Kidney epithelial cell (primary cell): Measurements from ENCODE around the gene MSX1. TPM values are rescaled to one million over a fixed set of nuclear protein-coding genes. Genes with fewer than 3 reads are reported as not detected.

ENCODE experiments used
- DNase-seq: peaks from one replicate; pipeline ENCODE4 v3.0.0-alpha.2; 2010; ENCODE audit warnings: low read depth
- H3K27me3 ChIP-seq: 2 replicates; pipeline ENCODE4 v1.6.0; 2011; ENCODE audit warnings: low read length; ENCODE audit not compliant: control insufficient read depth, insufficient read depth
- H3K36me3 ChIP-seq: 2 replicates; pipeline ENCODE4 v1.5.1; 2011; ENCODE audit warnings: low read length; ENCODE audit not compliant: control insufficient read depth, insufficient read depth
- H3K4me3 ChIP-seq: 2 replicates; pipeline ENCODE4 v1.5.1; 2011; ENCODE audit warnings: low read depth, mild to moderate bottlenecking, control low read depth, low read length
- total RNA-seq: library from RNA; depleted of rRNA; stranded (reverse); fragments of >200 nt; gene quantifications from 2 replicates; pipeline ENCODE4 v1.2.3, GENCODE V29; 2015
- TF ChIP-seq, protein P1 (sequence below): IDR thresholded peaks from 2 replicates; pipeline ENCODE4 v1.5.1; 2011; ENCODE audit warnings: mild to moderate bottlenecking, moderate library complexity, low read length, control low read depth, inconsistent platforms; ENCODE audit not compliant: insufficient read depth, poor library complexity, severe bottlenecking

The MSX1 gene
- total RNA-seq, 1 donor from 2014 or later: 1.6 TPM

DNA sequence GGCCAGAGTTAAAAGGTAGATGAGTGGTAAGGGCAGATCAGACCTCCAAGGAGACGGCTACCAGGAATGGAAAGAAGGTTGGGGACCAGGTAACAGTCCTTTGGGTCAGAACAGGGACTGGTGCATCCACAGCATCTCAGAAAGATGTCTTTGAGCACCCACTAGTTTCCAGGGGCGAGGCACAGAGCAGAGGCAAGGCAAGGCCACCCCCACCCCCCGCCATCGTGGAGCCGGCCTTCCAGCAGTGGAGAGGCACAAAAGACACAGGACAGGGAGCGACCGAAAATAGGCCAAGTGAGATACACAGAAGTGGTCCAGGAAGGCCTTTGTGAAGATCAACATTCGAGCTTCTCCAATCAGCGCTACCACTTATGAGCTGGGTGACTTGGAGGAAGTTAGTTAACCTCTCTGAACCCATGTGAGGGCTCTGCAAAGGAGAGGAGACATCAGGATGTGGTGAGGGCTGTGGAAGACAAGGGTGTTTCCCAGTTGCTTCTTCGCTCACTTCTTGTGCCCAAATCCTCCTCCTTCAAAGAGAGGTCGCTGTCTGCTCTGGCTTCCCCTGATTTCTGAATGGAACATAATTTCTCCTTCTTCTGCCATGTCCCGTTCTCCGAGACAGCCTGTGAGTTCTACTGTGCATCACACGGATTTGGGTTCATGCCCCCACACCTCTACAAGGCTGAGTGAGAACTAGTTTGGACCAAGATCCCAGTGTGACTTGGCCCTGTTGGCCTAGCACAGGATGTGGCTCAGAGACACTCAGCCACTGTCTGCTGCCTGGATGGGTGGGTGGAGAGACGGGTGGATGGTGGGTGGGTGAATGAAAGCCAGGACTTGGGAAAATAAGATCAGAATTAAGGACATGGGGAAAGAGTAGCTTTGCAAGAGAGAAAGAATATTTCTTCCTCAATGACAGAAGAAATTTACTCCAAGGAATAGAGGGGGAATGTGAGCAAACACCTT, 16.7 kb upstream of the MSX1 start:
- TF ChIP-seq, protein P1, sequence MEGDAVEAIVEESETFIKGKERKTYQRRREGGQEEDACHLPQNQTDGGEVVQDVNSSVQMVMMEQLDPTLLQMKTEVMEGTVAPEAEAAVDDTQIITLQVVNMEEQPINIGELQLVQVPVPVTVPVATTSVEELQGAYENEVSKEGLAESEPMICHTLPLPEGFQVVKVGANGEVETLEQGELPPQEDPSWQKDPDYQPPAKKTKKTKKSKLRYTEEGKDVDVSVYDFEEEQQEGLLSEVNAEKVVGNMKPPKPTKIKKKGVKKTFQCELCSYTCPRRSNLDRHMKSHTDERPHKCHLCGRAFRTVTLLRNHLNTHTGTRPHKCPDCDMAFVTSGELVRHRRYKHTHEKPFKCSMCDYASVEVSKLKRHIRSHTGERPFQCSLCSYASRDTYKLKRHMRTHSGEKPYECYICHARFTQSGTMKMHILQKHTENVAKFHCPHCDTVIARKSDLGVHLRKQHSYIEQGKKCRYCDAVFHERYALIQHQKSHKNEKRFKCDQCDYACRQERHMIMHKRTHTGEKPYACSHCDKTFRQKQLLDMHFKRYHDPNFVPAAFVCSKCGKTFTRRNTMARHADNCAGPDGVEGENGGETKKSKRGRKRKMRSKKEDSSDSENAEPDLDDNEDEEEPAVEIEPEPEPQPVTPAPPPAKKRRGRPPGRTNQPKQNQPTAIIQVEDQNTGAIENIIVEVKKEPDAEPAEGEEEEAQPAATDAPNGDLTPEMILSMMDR: no peak

GRCh38 chr4:4843635-4844291, 15.7 kb upstream of the MSX1 start:
- TF ChIP-seq, protein P1: no peak

More for the DNA sequence above, 16.7 kb upstream of the MSX1 start:
- DNase-seq: no peak
- Histone ChIP-seq H3K36me3 (no peaks in the 10 kb centered on the region), H3K4me3 (no peak overlapping the region), H3K27me3 (peaks cover 5% of the 10 kb centered on the region)

DNA sequence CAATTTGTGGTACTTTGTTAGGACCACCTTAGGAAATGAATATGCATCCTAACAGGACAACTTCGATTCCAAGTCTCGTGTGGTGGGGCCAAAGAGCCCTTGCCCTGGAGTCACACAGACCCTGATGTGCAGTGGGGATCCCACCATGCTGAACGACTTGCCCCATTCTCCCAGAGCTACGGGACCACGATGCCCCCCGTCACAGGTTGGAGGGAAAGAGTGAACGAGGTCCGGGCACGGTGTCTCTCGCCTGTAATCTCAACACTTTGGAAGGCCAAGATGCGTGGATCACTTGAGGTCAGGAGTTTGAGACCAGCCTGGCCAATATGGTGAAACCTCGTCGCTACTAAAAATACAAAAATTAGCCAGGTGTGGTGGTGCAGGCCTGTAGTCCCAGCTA, 14.4 kb upstream of the MSX1 start:
- TF ChIP-seq, protein P1: no peak
- no peaks in the 10 kb centered on the region for H3K36me3 ChIP-seq
- H3K27me3 ChIP-seq: peaks cover 9% of the 10 kb centered on the region
- H3K4me3 ChIP-seq: no peak overlapping the region
- no peak for DNase-seq

More at GRCh38 chr4:4843635-4844291, 15.7 kb upstream of the MSX1 start:
- Histone ChIP-seq H3K27me3 (peaks cover 5% of the 10 kb centered on the region), H3K4me3 (no peak overlapping the region), H3K36me3 (no peaks in the 10 kb centered on the region)
- DNase-seq: no peak

GRCh38 chr4:4847011-4847410, 12.5 kb upstream of the MSX1 start:
- H3K4me3 ChIP-seq: no peak overlapping the region
- DNase-seq: no peak
- TF ChIP-seq, protein P1: no peak
- no peaks in the 10 kb centered on the region for H3K36me3 ChIP-seq
- H3K27me3 ChIP-seq: peaks cover 16% of the 10 kb centered on the region

DNA sequence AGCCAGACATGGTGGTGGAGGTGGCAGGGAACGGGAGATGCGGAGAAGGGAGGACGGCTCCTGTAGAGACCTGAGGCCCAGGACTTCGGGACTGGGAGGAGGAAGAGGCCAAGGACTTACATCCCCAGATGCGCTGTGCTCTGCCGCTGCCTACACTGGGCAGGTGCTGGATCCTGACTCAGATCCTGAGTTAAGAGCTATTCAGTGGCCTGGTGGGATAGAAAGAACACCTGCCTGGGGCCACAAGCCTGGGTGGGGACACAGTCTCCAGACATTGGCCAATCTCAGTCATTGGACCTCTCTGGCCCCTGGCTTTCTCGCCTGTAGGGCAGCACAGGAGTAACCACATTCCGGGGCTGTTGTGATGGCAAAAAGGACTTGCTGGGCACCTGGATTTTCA, 10.9 kb upstream of the MSX1 start:
- Histone ChIP-seq H3K4me3 (no peak overlapping the region), H3K27me3 (peaks cover 31% of the 10 kb centered on the region), H3K36me3 (no peaks in the 10 kb centered on the region)
- TF ChIP-seq, protein P1: no peak
- no peak for DNase-seq
